SU-DHL-6 (cell line): ENCODE results near the gene ABR.

Experiments
- H2AFZ ChIP-seq: fragments of 200-600 bp; sonication (generic); 2 replicates; pipeline ENCODE4 v1.6.1; 2014; ENCODE audit warnings: low read depth, mild to moderate bottlenecking, moderate library complexity, mixed read lengths, antibody characterized with exemption, low read length; ENCODE audit not compliant: severe bottlenecking
- H3F3A ChIP-seq: fragments of 200-600 bp; shearing (Covaris generic); 2 replicates; pipeline ENCODE4 v1.6.0; 2016; ENCODE audit warnings: antibody characterized with exemption, mild to moderate bottlenecking; ENCODE audit not compliant: insufficient read depth
- H3K27ac ChIP-seq: fragments of 200-600 bp; sonication (generic); 2 replicates; pipeline ENCODE4 v1.5.1; 2016; ENCODE audit warnings: low read depth, mild to moderate bottlenecking, low read length, moderate library complexity, mixed read lengths
- H3K27me3 ChIP-seq: fragments of 200-600 bp; sonication (generic), shearing (Covaris generic); 2 replicates; pipeline ENCODE4 v1.6.0; 2014; ENCODE audit warnings: mild to moderate bottlenecking, low read length
- H3K36me3 ChIP-seq: fragments of 200-600 bp; sonication (generic); 2 replicates; pipeline ENCODE4 v1.6.1; 2014; ENCODE audit warnings: mild to moderate bottlenecking, low read length, mixed read lengths
- H3K4me2 ChIP-seq: fragments of 300-600, 200-600 bp; shearing (Covaris generic), sonication (generic); 2 replicates; pipeline ENCODE4 v1.6.0; 2014; ENCODE audit warnings: low read length, low read depth, mild to moderate bottlenecking; ENCODE audit not compliant: poor library complexity, severe bottlenecking
- H3K4me3 ChIP-seq: fragments of 200-600 bp; sonication (generic); 2 replicates; pipeline ENCODE4 v1.5.1; 2014; ENCODE audit warnings: antibody characterized with exemption, low read length, mild to moderate bottlenecking, mixed read lengths; ENCODE audit not compliant: insufficient read depth, poor library complexity, severe bottlenecking
- H3K79me2 ChIP-seq: fragments of 200-600 bp; sonication (generic); 2 replicates; pipeline ENCODE4 v1.6.1; 2014; ENCODE audit warnings: mild to moderate bottlenecking, low read length, moderate library complexity; ENCODE audit not compliant: insufficient read depth
- H3K9ac ChIP-seq: fragments of 200-600 bp; sonication (generic); 2 replicates; pipeline ENCODE4 v1.7.0; 2014; ENCODE audit warnings: mild to moderate bottlenecking, low read length
- H3K9me2 ChIP-seq: fragments of 200-600 bp; sonication (generic); replicated peaks from 2 replicates; pipeline ENCODE4 v1.6.1; 2014; ENCODE audit warnings: low read length; ENCODE audit not compliant: insufficient read depth
- H3K9me3 ChIP-seq: fragments of 200-600 bp; sonication (generic); 2 replicates; pipeline ENCODE4 v1.6.1; 2014; ENCODE audit warnings: low read length, mixed read lengths; ENCODE audit not compliant: insufficient read depth
- H4K20me1 ChIP-seq: fragments of 200-600 bp; sonication (generic); 2 replicates; pipeline ENCODE4 v1.6.1; 2014; ENCODE audit warnings: low read depth, mild to moderate bottlenecking, antibody characterized with exemption, low read length, moderate library complexity, mixed read lengths
- EZH2phosphoT487 ChIP-seq: fragments of 200-600 bp; sonication (generic), shearing (Covaris generic); conservative IDR thresholded peaks from 2 replicates; pipeline ENCODE4 v1.6.1; 2018; ENCODE audit warnings: mild to moderate bottlenecking, antibody characterized with exemption, low read length, moderate library complexity, mixed read lengths
- TF ChIP-seq, protein P1 (sequence below): fragments of 200-600 bp; sonication (generic); IDR thresholded peaks from one replicate; pipeline ENCODE4 v1.5.1; 2017; ENCODE audit warnings: antibody characterized with exemption, mild to moderate bottlenecking, low read length, moderate library complexity; ENCODE audit not compliant: insufficient read depth, poor library complexity, severe bottlenecking

The ABR gene

DNA sequence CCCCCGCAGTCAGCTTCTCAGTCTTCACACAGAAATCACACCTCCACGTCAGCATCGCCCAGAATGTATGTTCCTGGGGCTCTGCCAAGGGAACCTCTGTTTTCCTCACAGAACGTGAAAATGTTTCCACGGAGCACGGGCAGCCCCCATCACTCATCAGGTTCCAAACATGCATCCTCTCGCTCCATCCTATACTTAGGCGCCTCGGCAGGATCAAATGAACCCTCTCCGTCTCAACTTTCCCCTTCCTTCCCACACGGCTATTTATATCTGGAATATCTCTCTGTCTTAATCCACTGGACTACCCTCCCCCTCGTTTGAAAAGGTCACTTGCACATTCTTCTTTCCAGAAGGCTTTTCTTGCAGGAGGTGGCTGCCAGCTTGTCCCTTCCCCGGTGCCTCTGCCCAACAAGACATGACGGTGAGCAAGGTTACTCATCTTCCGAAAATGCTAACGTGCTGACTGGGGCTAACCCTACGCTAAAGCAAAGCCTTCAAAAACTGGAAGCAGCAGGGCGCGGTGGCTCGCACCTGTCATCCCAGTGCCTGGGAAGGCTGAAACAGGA, 221.8 kb downstream of the ABR start:
- no peak overlapping the region for H3K9ac ChIP-seq
- no peak overlapping the region for H3K4me3 ChIP-seq
- H3K79me2 ChIP-seq: no peaks in the 10 kb centered on the region
- H3K4me2 ChIP-seq: no peak overlapping the region
- no peak overlapping the region for H2AFZ ChIP-seq
- H4K20me1 ChIP-seq: no peaks in the 10 kb centered on the region
- H3K27ac ChIP-seq: no peak overlapping the region
- no peaks in the 10 kb centered on the region for H3K9me3 ChIP-seq
- H3K27me3 ChIP-seq: no peaks in the 10 kb centered on the region
- no peaks in the 10 kb centered on the region for H3K36me3 ChIP-seq
- H3K9me2 ChIP-seq: no peaks in the 10 kb centered on the region
- H3F3A ChIP-seq: no peaks in the 10 kb centered on the region
- TF ChIP-seq, protein P1, sequence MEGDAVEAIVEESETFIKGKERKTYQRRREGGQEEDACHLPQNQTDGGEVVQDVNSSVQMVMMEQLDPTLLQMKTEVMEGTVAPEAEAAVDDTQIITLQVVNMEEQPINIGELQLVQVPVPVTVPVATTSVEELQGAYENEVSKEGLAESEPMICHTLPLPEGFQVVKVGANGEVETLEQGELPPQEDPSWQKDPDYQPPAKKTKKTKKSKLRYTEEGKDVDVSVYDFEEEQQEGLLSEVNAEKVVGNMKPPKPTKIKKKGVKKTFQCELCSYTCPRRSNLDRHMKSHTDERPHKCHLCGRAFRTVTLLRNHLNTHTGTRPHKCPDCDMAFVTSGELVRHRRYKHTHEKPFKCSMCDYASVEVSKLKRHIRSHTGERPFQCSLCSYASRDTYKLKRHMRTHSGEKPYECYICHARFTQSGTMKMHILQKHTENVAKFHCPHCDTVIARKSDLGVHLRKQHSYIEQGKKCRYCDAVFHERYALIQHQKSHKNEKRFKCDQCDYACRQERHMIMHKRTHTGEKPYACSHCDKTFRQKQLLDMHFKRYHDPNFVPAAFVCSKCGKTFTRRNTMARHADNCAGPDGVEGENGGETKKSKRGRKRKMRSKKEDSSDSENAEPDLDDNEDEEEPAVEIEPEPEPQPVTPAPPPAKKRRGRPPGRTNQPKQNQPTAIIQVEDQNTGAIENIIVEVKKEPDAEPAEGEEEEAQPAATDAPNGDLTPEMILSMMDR: no peak
- no peak for TF ChIP-seq EZH2phosphoT487

DNA sequence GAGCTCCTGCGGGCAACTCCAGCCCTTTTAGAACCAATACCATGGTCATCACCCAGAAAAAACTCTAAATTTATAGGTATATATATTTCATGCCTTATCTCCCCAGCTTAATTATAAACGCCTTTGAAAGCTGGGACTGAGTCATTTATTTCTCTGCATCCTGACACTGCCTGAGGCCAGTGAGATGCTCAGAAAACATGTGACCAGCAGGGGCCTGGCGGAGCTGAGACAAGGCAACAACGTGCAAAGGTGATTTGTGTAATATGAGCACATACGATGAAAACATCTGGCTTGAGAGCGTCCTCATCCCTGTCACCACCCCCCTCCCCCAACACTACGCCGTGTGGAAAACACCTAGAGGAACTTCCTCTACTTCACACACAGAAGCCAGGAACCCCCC, 222.9 kb downstream of the ABR start:
- Histone ChIP-seq H2AFZ (no peak overlapping the region), H3K27me3 (no peaks in the 10 kb centered on the region), H3K9me3 (no peaks in the 10 kb centered on the region), H3K4me2 (no peak overlapping the region), H3K79me2 (no peaks in the 10 kb centered on the region), H3K36me3 (no peaks in the 10 kb centered on the region), H3K4me3 (no peak overlapping the region), H4K20me1 (no peaks in the 10 kb centered on the region), H3K27ac (no peak overlapping the region), H3F3A (no peaks in the 10 kb centered on the region), H3K9me2 (no peaks in the 10 kb centered on the region), H3K9ac (no peak overlapping the region)
- TF ChIP-seq EZH2phosphoT487: no peak
- TF ChIP-seq, protein P1: no peak

DNA sequence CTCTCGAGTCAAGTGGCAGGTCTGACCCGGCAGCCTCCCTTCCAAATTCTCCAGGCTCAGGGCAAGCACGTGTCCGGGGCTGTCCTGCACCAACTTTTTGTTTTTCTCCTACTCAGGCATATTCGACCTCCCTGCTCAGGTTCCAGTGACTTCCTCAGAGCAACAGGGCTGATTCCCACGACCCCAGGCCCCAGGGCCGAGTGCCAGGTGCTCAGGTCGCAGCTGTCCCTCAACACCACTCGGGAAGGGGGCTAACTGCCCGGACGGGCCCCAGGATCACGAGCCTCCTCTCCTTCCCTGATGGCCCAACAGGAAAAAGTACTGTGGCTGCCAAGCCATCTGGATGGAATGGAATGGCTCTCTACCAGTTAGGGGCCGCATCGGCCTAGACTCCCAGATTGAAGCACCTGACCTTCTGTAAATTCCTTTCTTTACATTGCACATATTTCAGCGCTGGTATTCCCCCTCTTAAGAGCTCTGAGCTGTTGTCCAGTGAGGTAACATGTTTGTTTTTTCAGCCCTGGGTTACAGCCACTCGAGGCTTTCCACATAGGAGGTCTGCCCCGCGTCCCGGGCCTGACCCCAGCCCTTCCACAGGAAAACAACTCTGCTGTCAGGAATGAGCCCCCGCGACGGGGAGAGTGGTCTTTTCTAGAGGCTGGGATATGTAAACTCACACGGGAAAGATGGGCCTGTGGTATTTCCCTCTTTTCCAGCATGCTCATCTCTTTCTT, 225.2 kb downstream of the ABR start:
- no peaks in the 10 kb centered on the region for H3K36me3 ChIP-seq
- no peaks in the 10 kb centered on the region for H3K27me3 ChIP-seq
- H3K9ac ChIP-seq: no peak overlapping the region
- H4K20me1 ChIP-seq: no peaks in the 10 kb centered on the region
- TF ChIP-seq, protein P1: no peak
- no peak for TF ChIP-seq EZH2phosphoT487
- no peaks in the 10 kb centered on the region for H3K79me2 ChIP-seq
- no peak overlapping the region for H2AFZ ChIP-seq
- no peak overlapping the region for H3K27ac ChIP-seq
- no peaks in the 10 kb centered on the region for H3K9me2 ChIP-seq
- H3K4me2 ChIP-seq: no peak overlapping the region
- H3K9me3 ChIP-seq: no peaks in the 10 kb centered on the region
- H3F3A ChIP-seq: no peaks in the 10 kb centered on the region
- H3K4me3 ChIP-seq: no peak overlapping the region
